Parathyroid adenoma (tissue), 2 donors: ENCODE measurements around the gene DNAJC10.
"Not testable (repeated sequence)": the region's sequence is repeated elsewhere in the genome, so short reads cannot be mapped to it uniquely, and the experiment has no call there.

Experiments
- H2AFZ ChIP-seq: fragments of 300-600 bp; sonication (generic); one replicate; pipeline ENCODE4 v1.7.0; 2017; ENCODE audit warnings: antibody characterized with exemption, mild to moderate bottlenecking
- H3K27ac ChIP-seq: fragments of 300-600 bp; sonication (generic); one replicate; pipeline ENCODE4 v1.7.0; 2017
- H3K27me3 ChIP-seq: fragments of 300-600 bp; sonication (generic); one replicate; pipeline ENCODE4 v1.7.0; 2017; ENCODE audit warnings: low read length; ENCODE audit not compliant: control insufficient read depth, insufficient read depth
- H3K36me3 ChIP-seq: fragments of 300-600 bp; sonication (generic); one replicate; pipeline ENCODE4 v1.7.0; 2017; ENCODE audit warnings: low read length; ENCODE audit not compliant: control insufficient read depth, insufficient read depth
- H3K4me1 ChIP-seq: fragments of 300-600 bp; sonication (generic); one replicate; pipeline ENCODE4 v1.7.0; 2017; ENCODE audit warnings: control low read depth
- H3K4me2 ChIP-seq: fragments of 300-600 bp; sonication (generic); one replicate; pipeline ENCODE4 v1.7.0; 2017; ENCODE audit warnings: low read length
- H3K4me3 ChIP-seq: fragments of 300-600 bp; sonication (generic); one replicate; pipeline ENCODE4 v1.7.0; 2017; ENCODE audit warnings: low read depth, low read length
- H3K79me2 ChIP-seq: fragments of 300-600 bp; sonication (generic); one replicate; pipeline ENCODE4 v1.7.0; 2017; ENCODE audit warnings: control low read depth
- H3K9ac ChIP-seq: fragments of 300-600 bp; sonication (generic); one replicate; pipeline ENCODE4 v1.7.0; 2017; ENCODE audit warnings: mild to moderate bottlenecking
- H3K9me3 ChIP-seq: fragments of 300-600 bp; sonication (generic); one replicate; pipeline ENCODE4 v1.7.0; 2017; ENCODE audit warnings: low read length; ENCODE audit not compliant: control insufficient read depth
- CTCF ChIP-seq: fragments of 300-600 bp; sonication (generic); IDR thresholded peaks from one replicate; pipeline ENCODE4 v1.7.0; 2017; ENCODE audit warnings: antibody characterized with exemption, mild to moderate bottlenecking
- donor health status: primary hyperparathyroidism.

The DNAJC10 gene

GRCh38 chr2:182729710-182730339 is 13.8 kb downstream of the DNAJC10 start:
- no peaks in the 10 kb centered on the region for H3K36me3 ChIP-seq
- TF ChIP-seq CTCF, result no peak
- no peak overlapping the region for H3K4me2 ChIP-seq
- no peaks in the 10 kb centered on the region for H3K79me2 ChIP-seq
- H3K4me1 ChIP-seq, result no peaks in the 10 kb centered on the region
- H3K9ac ChIP-seq, result no peak overlapping the region
- no peaks in the 10 kb centered on the region for H3K27me3 ChIP-seq
- no peaks in the 10 kb centered on the region for H3K9me3 ChIP-seq
- H3K27ac ChIP-seq, result no peak overlapping the region
- H2AFZ ChIP-seq, result no peak overlapping the region
- no peak overlapping the region for H3K4me3 ChIP-seq

GRCh38 chr2:182730486-182730885 is 14.4 kb downstream of the DNAJC10 start:
- Histone ChIP-seq H3K4me3 (no peak overlapping the region), H2AFZ (no peak overlapping the region), H3K4me2 (no peak overlapping the region), H3K36me3 (no peaks in the 10 kb centered on the region), H3K9me3 (no peaks in the 10 kb centered on the region), H3K27me3 (no peaks in the 10 kb centered on the region), H3K4me1 (no peaks in the 10 kb centered on the region), H3K79me2 (no peaks in the 10 kb centered on the region), H3K9ac (no peak overlapping the region), H3K27ac (no peak overlapping the region)
- TF ChIP-seq CTCF, result no peak

- H3K4me2 ChIP-seq, result no peak overlapping the region
- no peaks in the 10 kb centered on the region for H3K4me1 ChIP-seq
- no peak overlapping the region for H3K4me3 ChIP-seq
- H2AFZ ChIP-seq, result no peak overlapping the region
- TF ChIP-seq CTCF, result no peak
- H3K27me3 ChIP-seq, result no peaks in the 10 kb centered on the region
- no peaks in the 10 kb centered on the region for H3K9me3 ChIP-seq
- no peaks in the 10 kb centered on the region for H3K79me2 ChIP-seq
- H3K9ac ChIP-seq, result no peak overlapping the region
- no peaks in the 10 kb centered on the region for H3K36me3 ChIP-seq
- no peak overlapping the region for H3K27ac ChIP-seq
Observed at GRCh38 chr2:182732736-182733135, 16.7 kb downstream of the DNAJC10 start.

GRCh38 chr2:182733572-182733971 is 17.5 kb downstream of the DNAJC10 start:
- Histone ChIP-seq H3K4me2 (no peak overlapping the region), H3K36me3 (no peaks in the 10 kb centered on the region), H3K4me1 (no peaks in the 10 kb centered on the region), H2AFZ (no peak overlapping the region), H3K9me3 (no peaks in the 10 kb centered on the region), H3K9ac (no peak overlapping the region), H3K27ac (no peak overlapping the region), H3K79me2 (no peaks in the 10 kb centered on the region), H3K4me3 (no peak overlapping the region), H3K27me3 (no peaks in the 10 kb centered on the region)
- TF ChIP-seq CTCF, result no peak

GRCh38 chr2:182736856-182737255 is 20.8 kb downstream of the DNAJC10 start:
- H3K79me2 ChIP-seq, H3K4me2 ChIP-seq, H3K9me3 ChIP-seq, H3K4me1 ChIP-seq, H3K27ac ChIP-seq, H3K4me3 ChIP-seq, H3K27me3 ChIP-seq, H3K9ac ChIP-seq, H2AFZ ChIP-seq, H3K36me3 ChIP-seq: not testable (repeated sequence)
